Measurements from ENCODE around the gene DNAJC5G.

- TF ChIP-seq CTCF (IDR thresholded peaks at IDR 0.05; ENCODE audit: low read length): no peak
- TF ChIP-seq EZH2phosphoT487 (IDR thresholded peaks at IDR 0.05; ENCODE audit: low read length): no peak
- TF ChIP-seq EZH2 (optimal IDR thresholded peaks at IDR 0.05; ENCODE audit: low read depth, low read length): no peak
Measured at GRCh38 chr2:27255187-27255586, 20.0 kb upstream of the DNAJC5G start.
